NCI-H526 treated with DMSO at 0.1 percent for 48 hours (cell line): ENCODE measurements around the gene AMFR.
A peak's percentile ranks its signal among the peaks of the same experiment; 100 is the strongest.

Experiments
- DNase-seq: peaks from one replicate; lab custom pipeline; 2025; lab: John Stamatoyannopoulos, UW

The AMFR gene

DNA sequence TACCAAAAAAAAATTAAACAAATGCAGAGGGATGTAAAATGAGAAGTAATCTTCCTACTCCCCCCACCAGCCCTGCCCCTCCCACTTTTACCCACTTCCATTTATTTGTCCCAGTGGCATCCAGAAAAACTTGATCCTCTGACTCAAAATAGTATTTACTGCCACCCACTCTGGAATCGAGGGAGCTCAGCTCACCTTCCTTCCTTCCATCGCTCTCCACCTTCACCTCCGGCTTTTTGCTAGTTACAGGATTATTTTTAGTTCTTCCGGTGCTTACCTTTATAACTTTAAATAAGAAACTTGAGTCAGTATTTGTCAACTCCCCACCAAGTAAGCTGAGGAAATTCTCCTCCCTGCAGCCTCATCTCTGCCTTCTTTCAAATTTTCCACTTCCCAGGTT, 94.9 kb downstream of the AMFR start:
- no peak for DNase-seq

DNA sequence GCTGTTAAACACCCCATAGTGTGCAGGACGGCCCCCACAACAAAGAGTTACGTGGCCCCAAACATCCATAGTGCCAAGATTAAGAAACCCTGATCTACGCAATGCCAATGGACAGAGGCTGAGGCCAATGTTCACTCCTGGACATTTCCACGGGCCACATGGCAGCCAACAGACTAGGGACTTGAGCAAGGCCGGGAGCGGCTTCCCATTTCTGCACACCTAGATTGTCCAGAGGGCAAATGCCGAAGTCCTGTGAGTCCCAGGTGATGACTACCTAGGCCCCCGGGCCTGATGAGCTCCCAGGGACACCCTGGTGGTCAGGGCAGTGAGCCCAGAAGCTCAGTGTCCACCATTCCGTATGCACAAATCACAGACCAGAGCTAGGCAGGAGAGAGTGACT, 95.5 kb downstream of the AMFR start:
- DNase-seq: no peak

GRCh38 chr16:56328276-56329022, 96.9 kb downstream of the AMFR start:
- DNase-seq: no peak

- DNase-seq: no peak
These were observed 97.5 kb downstream of the AMFR start for GRCh38 chr16:56327929-56328258.

DNA sequence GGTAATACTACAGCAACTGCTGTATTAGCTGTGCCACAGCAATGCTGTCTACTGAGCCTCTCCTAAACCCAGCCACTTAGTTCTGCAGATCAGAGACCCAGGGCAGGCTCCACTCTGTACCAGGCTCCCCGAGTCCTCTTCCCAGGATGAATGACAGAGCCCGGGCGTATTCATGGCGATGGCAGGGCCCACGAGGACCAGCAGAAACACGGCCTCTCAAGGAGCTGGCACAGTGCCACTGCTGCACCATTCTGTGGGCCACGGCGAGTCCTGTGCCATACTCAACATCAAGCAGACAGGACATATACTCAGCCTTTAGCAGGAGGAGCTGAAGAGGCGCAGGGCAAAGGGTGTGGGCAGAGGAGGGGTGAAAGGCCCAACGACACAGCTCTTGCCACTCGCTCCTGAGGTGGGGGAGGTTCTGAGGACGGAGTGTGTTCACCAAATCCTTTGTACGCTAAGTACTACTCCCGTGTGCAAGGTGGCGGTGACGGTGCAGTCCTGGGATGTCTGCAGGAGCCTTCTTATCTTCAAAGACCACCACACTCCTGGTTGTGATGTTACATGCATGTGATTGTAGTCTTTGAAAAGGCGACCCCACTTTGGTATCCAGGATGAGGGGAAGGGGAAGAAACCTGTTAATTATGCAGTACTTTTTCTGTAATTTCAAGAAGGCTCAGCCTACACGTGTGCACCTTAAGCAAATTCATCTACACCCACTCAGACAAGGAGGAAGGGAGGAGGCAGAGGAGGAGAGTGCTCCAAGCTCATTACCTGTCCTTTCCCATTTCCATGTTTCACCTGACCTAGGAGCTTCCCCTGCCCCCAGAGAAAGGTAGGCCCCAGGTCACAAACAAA, 98.0 kb downstream of the AMFR start:
- DNase-seq: no peak

GRCh38 chr16:56325956-56326355, 99.4 kb downstream of the AMFR start:
- DNase-seq: no peak

DNA sequence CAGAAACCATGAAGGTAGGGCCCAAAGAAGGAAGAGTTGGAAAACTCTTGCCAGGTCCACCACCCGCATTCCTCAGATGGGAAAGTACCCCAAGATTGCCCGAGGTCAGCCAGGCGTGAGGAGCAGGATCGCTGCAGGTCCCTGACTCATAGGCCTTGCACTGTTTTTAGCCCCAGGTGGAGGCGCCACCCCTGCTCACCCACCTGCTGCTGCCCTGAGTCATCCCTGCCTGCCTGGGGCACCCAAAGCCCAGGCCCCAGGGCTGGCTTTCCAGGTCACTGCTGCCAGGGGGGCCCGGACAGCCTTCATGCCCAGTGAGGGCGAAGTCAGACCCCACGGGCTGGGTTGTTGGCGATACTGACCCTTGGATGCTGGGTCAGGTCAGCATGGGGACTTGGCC, 100.9 kb downstream of the AMFR start:
- DNase-seq: no peak

GRCh38 chr16:56321571-56321970, 103.8 kb downstream of the AMFR start:
- no peak for DNase-seq

DNA sequence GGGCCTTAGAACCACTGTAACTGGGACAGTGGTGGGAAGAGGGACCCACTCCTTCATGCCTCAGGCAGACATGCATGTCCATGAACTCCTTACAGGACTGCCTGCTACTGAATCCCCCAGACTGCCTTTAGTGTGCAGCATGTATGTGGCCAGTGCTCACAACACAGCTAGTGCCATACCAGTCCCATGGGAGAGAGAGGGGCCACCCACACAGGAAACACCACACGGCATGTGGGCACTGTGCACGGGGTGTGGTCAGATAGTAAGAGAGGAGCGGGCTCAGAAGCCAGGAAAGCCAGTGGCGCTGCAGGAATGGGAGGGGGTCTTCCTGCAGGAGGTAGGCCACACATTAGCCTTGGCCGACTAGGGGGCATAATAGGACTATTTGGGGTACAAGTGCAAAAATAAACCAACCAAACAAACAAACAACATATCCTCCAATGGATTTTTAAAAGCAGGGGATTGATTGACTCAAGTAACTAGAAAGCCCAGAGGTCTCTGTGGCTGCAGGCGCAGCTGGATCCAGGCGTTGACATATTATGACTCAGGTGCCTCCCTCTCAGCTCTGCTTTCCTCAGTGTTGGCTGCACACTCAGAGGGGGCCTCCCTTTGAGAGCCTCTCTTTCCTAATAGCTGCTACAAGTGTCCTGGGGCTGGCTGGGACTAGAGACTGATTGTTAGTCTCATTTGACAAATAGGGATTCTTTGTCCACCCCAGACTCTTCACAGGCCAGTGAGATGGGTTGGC, 104.4 kb downstream of the AMFR start:
- no peak for DNase-seq

DNA sequence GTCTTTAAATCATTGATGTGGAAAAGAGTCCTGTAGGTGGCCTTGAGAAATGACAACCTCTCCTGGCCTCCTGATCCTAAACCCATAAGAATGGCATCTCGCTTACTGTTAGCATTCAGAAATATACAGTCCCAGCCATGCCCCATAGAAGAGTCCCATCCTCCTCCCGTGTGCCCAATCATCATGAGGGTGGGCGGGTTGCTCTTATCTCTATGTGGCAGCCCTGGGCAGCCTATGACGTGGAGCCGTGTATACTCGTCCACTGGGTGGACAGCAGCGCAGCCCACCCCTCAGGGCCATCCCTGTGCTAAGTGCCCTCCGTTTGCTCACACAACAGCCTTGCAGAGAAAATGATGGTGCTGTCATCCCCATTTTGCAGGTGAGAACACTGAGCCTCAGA, 105.3 kb downstream of the AMFR start:
- no peak for DNase-seq

GRCh38 chr16:56319376-56319775, 106.0 kb downstream of the AMFR start:
- no peak for DNase-seq

- DNase-seq: no peak
These were observed 106.6 kb downstream of the AMFR start for GRCh38 chr16:56318827-56319140.

- peak; percentile 2 for DNase-seq
These were observed 107.1 kb downstream of the AMFR start for GRCh38 chr16:56317998-56318826.

DNA sequence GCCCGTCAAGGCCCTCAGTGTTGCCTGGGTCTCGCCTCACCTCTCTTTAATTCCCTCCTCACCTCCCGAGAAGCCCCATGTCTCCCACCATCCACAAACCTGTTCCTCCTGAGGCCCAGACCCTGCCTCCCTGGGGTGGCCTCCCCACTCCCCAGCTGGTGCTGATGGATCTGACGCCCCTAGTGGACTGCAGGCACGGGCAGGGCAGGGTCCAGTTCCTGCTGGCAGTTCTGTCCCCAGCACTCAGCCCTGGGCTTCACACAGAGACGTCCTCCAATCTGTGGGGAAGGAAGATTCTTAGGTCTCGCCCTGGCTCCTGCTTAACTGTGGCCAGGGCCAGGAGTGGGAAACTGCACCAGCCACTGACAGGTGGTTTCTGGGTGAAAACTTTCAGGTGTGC, 108.8 kb downstream of the AMFR start:
- no peak for DNase-seq

- no peak for DNase-seq
These were observed 109.4 kb downstream of the AMFR start for GRCh38 chr16:56315955-56316354.

DNA sequence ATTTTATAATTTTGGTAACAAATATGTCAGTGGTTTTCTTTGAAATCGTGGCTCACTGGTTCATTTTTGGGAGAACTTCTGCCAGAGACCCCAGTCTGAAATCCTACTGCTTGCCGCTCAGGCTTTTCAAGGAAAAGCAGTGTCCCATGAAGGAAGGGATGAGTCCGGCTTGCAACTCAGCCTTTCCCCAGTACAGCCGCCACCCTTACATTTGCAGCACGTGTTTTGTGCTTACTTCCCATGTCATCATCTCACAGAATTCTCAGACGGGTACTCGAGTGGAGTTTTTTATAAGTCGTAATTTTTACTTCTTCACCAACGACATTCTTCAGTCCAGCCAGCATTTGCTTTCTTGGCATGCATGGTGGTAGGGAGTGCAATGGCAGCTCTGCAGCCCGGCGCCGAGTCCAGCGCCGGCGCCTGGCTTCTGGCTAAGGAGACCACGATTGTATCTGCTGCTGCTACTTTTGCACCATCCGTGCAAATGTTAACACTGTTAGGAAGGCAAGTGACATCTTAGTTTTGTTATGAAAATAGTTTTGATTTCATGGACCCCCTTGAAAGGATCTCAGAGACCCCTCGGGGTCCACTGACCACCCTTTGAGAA, 111.0 kb downstream of the AMFR start:
- no peak for DNase-seq

- DNase-seq: no peak
These were observed 112.8 kb downstream of the AMFR start for GRCh38 chr16:56312556-56312955.

- no peak for DNase-seq
These were observed 113.4 kb downstream of the AMFR start for GRCh38 chr16:56312028-56312300.
